Immature natural killer cell (primary cell): ENCODE measurements around the gene CLIC6. TPM values are rescaled to one million over a fixed set of nuclear protein-coding genes. Genes with fewer than 3 reads are reported as not detected.
"Not testable (repeated sequence)": the region's sequence is repeated elsewhere in the genome, so short reads cannot be mapped to it uniquely, and the experiment has no call there.

ENCODE experiments used
- DNase-seq, 3 donors: peaks; one replicate each; pipeline ENCODE4 v3.0.0; 2022; ENCODE audit warnings: mixed read lengths in 1 of 3
- H3K27ac Mint-ChIP-seq, 6 donors: one replicate each; pipeline ENCODE4 v1.8.0; 2020; ENCODE audit warnings: mixed read lengths in 6 of 6, mild to moderate bottlenecking in 5 of 6, inconsistent platforms in 4 of 6, moderate library complexity in 3 of 6
- H3K27me3 Mint-ChIP-seq, 3 donors: one replicate each; pipeline ENCODE4 v1.8.0; 2020 to 2021; ENCODE audit warnings: low read depth in 3 of 3, mild to moderate bottlenecking in 3 of 3, mixed read lengths in 3 of 3, moderate library complexity in 3 of 3, inconsistent platforms in 1 of 3
- H3K36me3 Mint-ChIP-seq, 3 donors: one replicate each; pipeline ENCODE4 v1.8.0; 2020; ENCODE audit warnings: mixed read lengths in 3 of 3, inconsistent platforms in 2 of 3, mild to moderate bottlenecking in 2 of 3
- H3K4me1 Mint-ChIP-seq, 2 donors: one replicate each; pipeline ENCODE4 v1.8.0; 2020; ENCODE audit warnings: inconsistent platforms in 2 of 2, mild to moderate bottlenecking in 2 of 2, mixed read lengths in 2 of 2, moderate library complexity in 1 of 2
- H3K4me3 Mint-ChIP-seq, 5 donors: one replicate each; pipeline ENCODE4 v1.8.0; 2020; ENCODE audit warnings: mild to moderate bottlenecking in 5 of 5, mixed read lengths in 5 of 5, inconsistent platforms in 3 of 5, moderate library complexity in 3 of 5
- H3K9me3 Mint-ChIP-seq, 6 donors: one replicate each; pipeline ENCODE4 v1.8.0; 2020; ENCODE audit warnings: mild to moderate bottlenecking in 6 of 6, mixed read lengths in 6 of 6, inconsistent platforms in 4 of 6, moderate library complexity in 3 of 6
- polyA plus RNA-seq, 3 donors: library from polyadenylated mRNA; unstranded; fragments of 300-500 nt; fragmentation: Illumina TruSeq; gene quantifications; one replicate each; pipeline ENCODE4 v1.2.3, GENCODE V29; 2021

The CLIC6 gene
- polyA plus RNA-seq, 3 donors from 2014 or later = not detected

DNA sequence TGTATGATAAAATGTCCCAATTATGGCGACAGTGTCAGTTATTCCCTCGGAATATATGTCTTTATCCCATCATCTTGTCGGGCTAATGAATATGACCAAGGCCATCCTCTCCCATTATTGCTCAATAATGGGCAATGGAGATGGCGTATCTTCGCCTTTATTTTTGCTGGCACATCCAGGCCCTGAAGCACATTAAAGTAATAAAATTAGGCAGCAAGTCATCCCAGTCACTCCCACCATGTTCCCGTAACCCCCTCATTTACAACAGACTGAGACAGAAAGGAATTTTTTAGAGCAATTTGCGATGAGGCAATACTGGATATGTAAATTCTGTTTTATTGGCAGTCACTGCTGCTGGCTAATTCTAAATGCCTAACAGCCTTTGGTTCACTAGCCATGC, 35.3 kb downstream of the CLIC6 start:
- no peak overlapping the region for H3K4me3 Mint-ChIP-seq
- H3K36me3 Mint-ChIP-seq = no peaks in the 10 kb centered on the region
- peaks cover 5 to 7% (median 6%) of the 10 kb centered on the region in 3 donors for H3K27me3 Mint-ChIP-seq
- H3K27ac Mint-ChIP-seq = no peak overlapping the region
- H3K4me1 Mint-ChIP-seq = peaks cover 11 to 14% of the 10 kb centered on the region in 2 donors
- DNase-seq = no peak
- H3K9me3 Mint-ChIP-seq = no peaks in the 10 kb centered on the region

GRCh38 chr21:34705011-34705410, 36.2 kb downstream of the CLIC6 start:
- Mint-ChIP-seq H3K4me3 (no peak overlapping the region), H3K27me3 (peaks cover 2 to 7% (median 6%) of the 10 kb centered on the region in 3 donors), H3K9me3 (no peaks in the 10 kb centered on the region), H3K36me3 (no peaks in the 10 kb centered on the region), H3K27ac (no peak overlapping the region), H3K4me1 (peaks cover 11 to 14% of the 10 kb centered on the region in 2 donors)
- no peak for DNase-seq

DNA sequence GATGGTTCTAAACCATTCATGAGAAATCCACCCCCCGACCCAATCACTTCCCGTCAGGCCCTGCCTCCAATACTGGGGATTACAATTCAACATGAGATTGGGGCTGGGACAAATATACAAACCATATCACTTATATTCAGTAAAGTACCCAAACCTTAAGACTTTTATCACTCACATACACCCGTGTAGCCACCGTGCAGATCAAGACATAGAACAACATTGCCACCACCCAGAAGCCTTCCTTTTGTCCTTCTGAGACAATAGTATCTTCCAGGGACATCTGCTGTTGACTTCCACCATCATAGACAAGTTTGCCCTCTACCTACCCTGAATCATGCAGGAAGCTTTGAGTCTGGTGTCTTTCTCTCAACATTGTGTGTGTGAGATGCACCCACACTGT, 37.5 kb downstream of the CLIC6 start:
- Mint-ChIP-seq H3K27ac (no peak overlapping the region), H3K4me1 (peaks cover 11 to 14% of the 10 kb centered on the region in 2 donors), H3K27me3 (peaks cover 2 to 6% (median 3%) of the 10 kb centered on the region in 3 donors), H3K4me3 (no peak overlapping the region), H3K36me3 (no peaks in the 10 kb centered on the region), H3K9me3 (no peaks in the 10 kb centered on the region)
- no peak for DNase-seq

DNA sequence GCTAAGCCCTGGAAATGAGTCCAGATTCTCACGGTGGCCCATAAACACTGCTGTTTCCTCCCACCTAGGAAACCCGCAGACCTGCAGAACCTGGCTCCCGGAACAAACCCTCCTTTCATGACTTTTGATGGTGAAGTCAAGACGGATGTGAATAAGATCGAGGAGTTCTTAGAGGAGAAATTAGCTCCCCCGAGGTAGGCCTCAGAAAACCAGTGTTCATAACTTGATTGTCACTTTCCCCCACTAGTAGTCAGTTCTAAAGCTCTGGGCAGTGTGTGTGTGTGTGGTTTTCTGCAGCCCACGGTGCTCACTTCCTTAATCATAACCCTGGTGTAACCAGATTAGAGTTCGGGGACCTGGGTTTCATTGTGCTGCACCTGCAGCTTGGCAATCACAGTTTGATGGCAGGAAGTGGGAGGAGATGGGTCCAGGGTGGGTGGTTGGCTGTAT, 39.1 kb downstream of the CLIC6 start:
- Mint-ChIP-seq H3K36me3 (no peaks in the 10 kb centered on the region), H3K4me1 (peaks cover 11 to 14% of the 10 kb centered on the region in 2 donors), H3K9me3 (no peaks in the 10 kb centered on the region), H3K27me3 (peaks cover 4 to 6% (median 6%) of the 10 kb centered on the region in 3 donors), H3K4me3 (peak overlapping the region in 1 of 5 donors; percentile 21), H3K27ac (no peak overlapping the region)
- peak in 2 of 3 donors; percentile 4 to 6 for DNase-seq

- Mint-ChIP-seq H3K9me3 (no peaks in the 10 kb centered on the region), H3K4me3 (no peak overlapping the region), H3K27me3 (peaks cover 0 to 12% (median 3%) of the 10 kb centered on the region in 3 donors), H3K4me1 (no peaks in the 10 kb centered on the region), H3K36me3 (no peaks in the 10 kb centered on the region), H3K27ac (no peak overlapping the region)
- no peak for DNase-seq
These were observed 44.8 kb downstream of the CLIC6 start for GRCh38 chr21:34713621-34714020.

DNA sequence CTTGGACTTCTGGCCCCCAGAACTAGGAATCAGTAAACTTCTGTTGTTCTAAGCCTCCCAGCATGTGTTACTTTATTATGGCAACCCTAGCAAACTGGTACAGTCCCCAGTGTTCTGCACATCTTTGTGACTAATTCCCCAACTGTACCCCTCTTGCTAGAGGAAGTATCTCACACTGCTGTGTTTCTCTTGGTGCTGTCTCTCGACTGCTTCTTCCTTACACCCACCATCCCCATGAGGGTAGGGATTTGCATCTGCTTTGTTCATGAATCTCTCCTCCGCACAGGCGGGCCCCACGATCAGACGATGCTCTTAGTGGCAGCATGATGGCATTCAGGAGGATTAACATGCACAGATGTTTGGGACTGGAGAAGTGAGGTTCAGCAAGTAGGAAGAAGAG, 46.7 kb downstream of the CLIC6 start:
- no peak overlapping the region for H3K4me3 Mint-ChIP-seq
- no peaks in the 10 kb centered on the region for H3K36me3 Mint-ChIP-seq
- H3K4me1 Mint-ChIP-seq = no peaks in the 10 kb centered on the region
- H3K9me3 Mint-ChIP-seq = no peaks in the 10 kb centered on the region
- DNase-seq = no peak
- peaks cover 0 to 11% (median 3%) of the 10 kb centered on the region in 3 donors for H3K27me3 Mint-ChIP-seq
- no peak overlapping the region for H3K27ac Mint-ChIP-seq

DNA sequence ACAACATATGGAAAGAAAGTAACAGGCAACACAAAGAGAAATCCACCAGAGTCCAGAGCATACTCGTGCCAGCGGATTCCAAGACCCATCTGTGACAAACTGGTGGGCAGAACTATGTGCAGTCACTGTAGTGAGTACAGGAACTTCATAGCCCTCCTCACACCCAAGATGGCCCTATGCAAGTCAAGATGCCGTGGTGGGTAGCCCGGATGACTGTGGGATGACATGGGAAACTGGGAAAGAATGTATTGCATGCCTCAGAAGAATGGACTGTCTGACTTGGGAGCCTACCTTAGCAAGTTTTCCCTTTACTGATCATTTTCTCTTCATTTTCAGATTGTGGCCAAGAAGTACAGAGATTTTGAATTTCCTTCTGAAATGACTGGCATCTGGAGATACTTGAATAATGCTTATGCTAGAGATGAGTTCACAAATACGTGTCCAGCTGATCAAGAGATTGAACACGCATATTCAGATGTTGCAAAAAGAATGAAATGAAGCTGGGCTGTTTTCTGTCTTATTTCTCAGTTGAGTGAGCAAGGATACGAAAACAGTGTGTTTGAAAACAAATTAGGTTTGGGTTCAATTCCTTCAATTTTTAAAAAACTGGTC, 47.3 kb downstream of the CLIC6 start:
- DNase-seq = no peak
- Mint-ChIP-seq H3K27ac (no peak overlapping the region), H3K4me3 (no peak overlapping the region), H3K9me3 (no peaks in the 10 kb centered on the region), H3K4me1 (no peaks in the 10 kb centered on the region), H3K36me3 (no peaks in the 10 kb centered on the region), H3K27me3 (peaks cover 0 to 11% (median 3%) of the 10 kb centered on the region in 3 donors)

DNA sequence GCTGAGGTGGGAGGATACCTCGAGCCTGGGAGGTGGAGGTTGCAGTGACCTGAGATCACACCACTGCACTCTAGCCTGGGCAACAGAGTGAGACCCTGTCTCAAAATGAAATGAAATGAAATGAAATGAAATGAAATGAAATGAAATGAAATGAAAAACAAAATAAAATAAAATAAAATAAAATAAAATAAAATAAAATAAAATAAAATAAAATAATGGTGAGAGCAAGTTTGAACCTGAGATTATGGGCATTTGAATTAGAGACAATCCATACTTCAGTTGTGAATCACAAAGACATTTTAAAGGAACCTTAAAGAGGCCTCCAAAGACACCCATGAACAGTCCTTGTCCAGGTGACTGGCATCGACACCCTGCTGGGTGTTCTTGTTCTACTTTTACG, 49.7 kb downstream of the CLIC6 start:
- H3K4me3 Mint-ChIP-seq, H3K27ac Mint-ChIP-seq, DNase-seq, H3K36me3 Mint-ChIP-seq, H3K4me1 Mint-ChIP-seq, H3K9me3 Mint-ChIP-seq: not testable (repeated sequence)
- peaks cover 0 to 11% (median 0%) of the 10 kb centered on the region in 3 donors for H3K27me3 Mint-ChIP-seq

DNA sequence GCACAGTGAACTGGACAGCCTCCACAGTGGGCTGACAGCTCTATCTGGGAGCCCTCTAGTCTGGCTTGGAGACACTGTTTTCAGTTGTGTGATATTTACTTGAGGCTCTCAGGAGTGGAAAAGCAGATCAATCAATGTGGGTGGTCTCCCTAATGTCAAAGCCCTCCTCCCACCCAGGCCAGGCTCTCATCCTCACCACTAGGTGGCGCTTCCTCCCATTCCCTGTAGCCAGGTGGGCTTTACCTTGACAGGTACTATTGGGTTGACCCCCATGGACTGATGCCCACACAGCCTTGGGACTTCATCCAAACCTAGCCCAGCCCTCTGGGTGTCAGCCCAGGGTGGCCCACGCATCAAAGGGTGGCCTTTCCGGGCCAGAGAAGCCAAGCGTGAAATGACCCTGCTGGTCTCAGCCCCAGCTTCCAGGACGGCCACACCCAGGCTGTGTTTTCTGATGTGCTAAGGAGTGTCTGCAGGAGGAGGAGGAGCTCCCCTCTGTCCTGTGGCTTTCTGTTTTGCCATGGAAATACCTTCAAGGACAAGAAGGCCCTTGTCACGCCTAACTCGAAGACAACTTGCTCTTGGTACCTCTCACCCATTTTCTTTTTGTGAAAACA, 54.0 kb downstream of the CLIC6 start:
- H3K4me3 Mint-ChIP-seq = no peak overlapping the region
- H3K27me3 Mint-ChIP-seq = peaks cover 0 to 5% (median 1%) of the 10 kb centered on the region in 3 donors
- H3K9me3 Mint-ChIP-seq = no peaks in the 10 kb centered on the region
- no peaks in the 10 kb centered on the region for H3K4me1 Mint-ChIP-seq
- no peaks in the 10 kb centered on the region for H3K36me3 Mint-ChIP-seq
- peak; percentile 12 to 23 (median 20) for DNase-seq
- no peak overlapping the region for H3K27ac Mint-ChIP-seq

DNA sequence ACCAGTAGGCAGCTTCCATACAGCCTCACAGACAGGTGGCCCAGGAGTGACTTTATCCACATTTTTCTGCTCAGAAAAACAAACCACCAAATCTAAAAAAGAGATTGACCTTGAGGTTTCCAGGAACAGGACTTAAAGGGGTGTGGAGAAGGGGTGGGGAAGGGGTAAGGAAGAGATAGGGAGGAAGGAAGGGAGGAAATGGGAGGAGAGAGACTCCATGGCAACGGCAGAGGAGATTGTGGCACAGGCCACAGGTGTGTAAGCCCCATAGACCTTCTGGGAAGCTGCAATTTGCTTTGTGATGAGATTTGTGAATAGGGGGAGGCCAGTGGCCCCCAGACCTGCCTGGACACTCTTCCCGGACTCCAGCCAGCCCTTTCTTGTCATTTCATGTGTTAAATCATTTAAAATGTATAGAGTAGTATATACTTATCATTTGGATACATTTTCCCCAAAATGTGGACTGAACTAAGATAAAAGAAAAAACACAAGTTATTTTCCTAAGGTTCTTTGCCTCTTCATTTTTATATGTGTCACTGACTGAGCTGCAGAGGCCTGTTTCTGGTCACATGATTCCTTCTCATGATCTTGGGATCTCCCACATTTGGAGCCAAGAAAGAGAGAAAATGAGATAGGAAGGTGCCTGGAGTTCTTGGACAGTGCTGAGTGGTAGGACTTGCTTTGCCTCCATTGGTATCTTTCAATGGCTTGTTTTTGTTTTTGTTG, 55.5 kb downstream of the CLIC6 start:
- Mint-ChIP-seq H3K27ac (peak overlapping the region in 1 of 6 donors; percentile 58), H3K27me3 (peaks cover 0 to 7% (median 2%) of the 10 kb centered on the region in 3 donors), H3K9me3 (no peaks in the 10 kb centered on the region), H3K4me3 (no peak overlapping the region), H3K4me1 (no peaks in the 10 kb centered on the region), H3K36me3 (no peaks in the 10 kb centered on the region)
- no peak for DNase-seq

- H3K9me3 Mint-ChIP-seq = no peaks in the 10 kb centered on the region
- H3K27me3 Mint-ChIP-seq = peaks cover 0 to 7% (median 2%) of the 10 kb centered on the region in 3 donors
- H3K36me3 Mint-ChIP-seq = no peaks in the 10 kb centered on the region
- H3K27ac Mint-ChIP-seq = peak overlapping the region in 1 of 6 donors; percentile 58
- no peak overlapping the region for H3K4me3 Mint-ChIP-seq
- no peaks in the 10 kb centered on the region for H3K4me1 Mint-ChIP-seq
- no peak for DNase-seq
These were observed 56.0 kb downstream of the CLIC6 start for GRCh38 chr21:34724857-34725195.

- Mint-ChIP-seq H3K9me3 (no peaks in the 10 kb centered on the region), H3K27me3 (peaks cover 0 to 5% (median 3%) of the 10 kb centered on the region in 3 donors), H3K27ac (no peak overlapping the region), H3K4me1 (no peaks in the 10 kb centered on the region), H3K4me3 (no peak overlapping the region), H3K36me3 (no peaks in the 10 kb centered on the region)
- DNase-seq = no peak
These were observed 58.0 kb downstream of the CLIC6 start for GRCh38 chr21:34726627-34727337.

DNA sequence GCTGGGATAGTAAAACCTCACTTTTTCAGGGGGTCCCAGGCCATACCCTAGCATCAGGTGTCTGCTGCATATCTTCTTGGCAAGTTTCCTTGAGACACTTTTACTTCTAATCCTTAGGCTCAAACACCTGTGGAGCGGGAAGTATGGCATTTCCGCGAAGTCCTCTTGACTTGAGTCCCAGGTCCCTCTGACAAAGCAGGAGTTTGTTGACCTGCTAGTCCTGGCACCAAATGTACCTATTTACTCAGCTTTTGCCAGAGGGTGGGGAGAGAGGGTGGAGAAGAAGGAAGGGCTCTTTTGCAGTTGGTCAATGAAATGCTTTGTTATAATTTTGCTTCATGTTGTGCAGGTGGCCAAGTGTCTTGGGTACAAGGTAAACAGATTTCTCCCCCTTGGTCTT, 59.7 kb downstream of the CLIC6 start:
- Mint-ChIP-seq H3K9me3 (no peaks in the 10 kb centered on the region), H3K27ac (no peak overlapping the region), H3K4me3 (no peak overlapping the region), H3K4me1 (no peaks in the 10 kb centered on the region), H3K27me3 (peaks cover 0 to 3% (median 3%) of the 10 kb centered on the region in 3 donors), H3K36me3 (no peaks in the 10 kb centered on the region)
- DNase-seq = no peak

GRCh38 chr21:34730194-34730593, 61.4 kb downstream of the CLIC6 start:
- H3K27me3 Mint-ChIP-seq = peaks cover 0 to 5% (median 3%) of the 10 kb centered on the region in 3 donors
- H3K4me1 Mint-ChIP-seq = no peaks in the 10 kb centered on the region
- H3K27ac Mint-ChIP-seq = no peak overlapping the region
- H3K4me3 Mint-ChIP-seq = no peak overlapping the region
- DNase-seq = no peak
- no peaks in the 10 kb centered on the region for H3K9me3 Mint-ChIP-seq
- no peaks in the 10 kb centered on the region for H3K36me3 Mint-ChIP-seq
